IMR-90 (cell line): ENCODE data around the gene ONECUT2.

Experiments used
- CEBPB ChIP-seq: IDR thresholded peaks from 2 replicates; pipeline ENCODE4 v1.6.1; 2012; ENCODE audit warnings: low read depth, low read length, improper control_type of control experiment
- CTCF ChIP-seq: conservative IDR thresholded peaks from 2 replicates; pipeline ENCODE4 v1.5.1; 2012; ENCODE audit warnings: mild to moderate bottlenecking, low read depth, low read length, improper control_type of control experiment
- MAFK ChIP-seq: IDR thresholded peaks from 2 replicates; pipeline ENCODE4 v1.6.1; 2012; ENCODE audit warnings: low read depth, low read length, improper control_type of control experiment
- MAZ ChIP-seq: IDR thresholded peaks from 2 replicates; pipeline ENCODE4 v1.6.1; 2012; ENCODE audit warnings: low read depth, mild to moderate bottlenecking, low read length, improper control_type of control experiment, moderate library complexity, borderline replicate concordance
- MXI1 ChIP-seq: IDR thresholded peaks from 2 replicates; pipeline ENCODE4 v1.6.1; 2012; ENCODE audit warnings: low read depth, mild to moderate bottlenecking, low read length, moderate library complexity, borderline replicate concordance
- NFE2L2 ChIP-seq: fragments of 150-350 bp; IDR thresholded peaks from 2 replicates; pipeline ENCODE4 v1.6.1; 2016; ENCODE audit warnings: low read depth, mild to moderate bottlenecking, low read length
- POLR2A ChIP-seq: IDR thresholded peaks from 2 replicates; pipeline ENCODE4 v1.6.1; 2012; ENCODE audit warnings: mild to moderate bottlenecking, low read depth, low read length
- RCOR1 ChIP-seq: IDR thresholded peaks from 2 replicates; pipeline ENCODE4 v1.6.1; 2012; ENCODE audit warnings: mild to moderate bottlenecking, low read length, improper control_type of control experiment; ENCODE audit not compliant: insufficient replicate concordance
- SMC3 ChIP-seq: fragments of 150-350 bp; IDR thresholded peaks from 2 replicates; pipeline ENCODE4 v1.6.1; 2016; ENCODE audit warnings: low read depth, mild to moderate bottlenecking, antibody characterized with exemption, low read length, moderate library complexity

DNA sequence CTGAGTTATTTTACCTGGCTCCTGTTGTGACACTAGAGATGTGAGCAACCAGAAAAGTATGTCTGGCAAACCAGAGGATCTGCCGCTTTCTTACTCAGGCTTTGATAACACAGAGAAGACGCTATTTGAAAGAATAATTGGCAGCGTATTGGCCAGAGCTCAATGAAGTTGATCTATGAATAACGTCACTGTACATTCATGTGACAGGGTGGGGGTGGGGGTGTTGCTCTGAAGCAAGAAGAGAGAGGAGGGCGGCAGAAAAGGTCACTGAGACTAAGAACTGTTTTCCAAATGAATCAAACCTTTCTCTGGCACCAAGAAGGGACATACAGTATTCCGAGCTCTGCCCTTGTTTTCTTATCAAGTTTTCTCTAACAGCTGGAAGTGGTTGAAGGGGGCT is 1.7 kb upstream of the ONECUT2 start:
- TF ChIP-seq CTCF (no peak), POLR2A (no peak), CEBPB (no peak), MAZ (no peak), SMC3 (no peak), RCOR1 (no peak), NFE2L2 (no peak), MAFK (no peak), MXI1 (no peak)
